NB4 (cell line): ENCODE results near the gene OBP2B.
"Not testable (repeated sequence)": the region's sequence is repeated elsewhere in the genome, so short reads cannot be mapped to it uniquely, and the experiment has no call there.

Experiments used
- CTCF ChIP-seq: IDR thresholded peaks from one replicate; pipeline ENCODE4 v1.5.1; 2012; ENCODE audit warnings: low read depth, low read length
- MAX ChIP-seq: IDR thresholded peaks from 2 replicates; pipeline ENCODE4 v1.6.1; 2011; ENCODE audit warnings: low read depth, low read length
- MYC ChIP-seq: IDR thresholded peaks from 2 replicates; pipeline ENCODE4 v1.6.1; 2011; ENCODE audit warnings: low read depth, low read length
- POLR2A ChIP-seq: IDR thresholded peaks from 2 replicates; pipeline ENCODE4 v1.6.1; 2011; ENCODE audit warnings: mild to moderate bottlenecking; ENCODE audit not compliant: insufficient read length; ENCODE audit errors: extremely low read depth

GRCh38 chr9:133230514-133230913 lies 21.5 kb upstream of the OBP2B start:
- not testable (repeated sequence) for TF ChIP-seq CTCF, MYC, POLR2A, MAX
